GM19238 (cell line): ENCODE data around the gene CEP41.
"Not testable (repeated sequence)": the region's sequence is repeated elsewhere in the genome, so short reads cannot be mapped to it uniquely, and the experiment has no call there.

Experiments used
- DNase-seq: peaks from one replicate; pipeline ENCODE4 v3.0.0; 2011; ENCODE audit warnings: low spot score; ENCODE audit not compliant: insufficient read length

CEP41 gene

GRCh38 chr7:130461272-130461671, 20.5 kb upstream of the CEP41 start:
- no peak for DNase-seq

- DNase-seq, result no peak
Measured at GRCh38 chr7:130458257-130458656, 17.4 kb upstream of the CEP41 start.

- no peak for DNase-seq
Measured at GRCh38 chr7:130454959-130455358, 14.1 kb upstream of the CEP41 start.

GRCh38 chr7:130452951-130453350, 12.1 kb upstream of the CEP41 start:
- DNase-seq, result no peak

- DNase-seq, result not testable (repeated sequence)
Measured at GRCh38 chr7:130451344-130451743, 10.5 kb upstream of the CEP41 start.

GRCh38 chr7:130446259-130446658, 5.4 kb upstream of the CEP41 start:
- DNase-seq, result no peak

- DNase-seq, result no peak
Measured at GRCh38 chr7:130444751-130445407, 4.1 kb upstream of the CEP41 start.

- DNase-seq, result no peak
Measured at GRCh38 chr7:130444234-130444633, 3.4 kb upstream of the CEP41 start.

- DNase-seq, result no peak
Measured at GRCh38 chr7:130442601-130443000, 1.8 kb upstream of the CEP41 start.

GRCh38 chr7:130441408-130441869, 623 bp upstream of the CEP41 start:
- no peak for DNase-seq

GRCh38 chr7:130436253-130436652, 4.6 kb downstream of the CEP41 start:
- no peak for DNase-seq

- DNase-seq, result no peak
Measured at GRCh38 chr7:130435311-130435854, 5.4 kb downstream of the CEP41 start.

- no peak for DNase-seq
Measured at GRCh38 chr7:130433301-130433700, 7.5 kb downstream of the CEP41 start.

GRCh38 chr7:130432886-130433285, 7.9 kb downstream of the CEP41 start:
- DNase-seq, result no peak

GRCh38 chr7:130430841-130431666, 9.8 kb downstream of the CEP41 start:
- no peak for DNase-seq

GRCh38 chr7:130430115-130430514, 10.7 kb downstream of the CEP41 start:
- no peak for DNase-seq

- DNase-seq, result no peak
Measured at GRCh38 chr7:130429019-130429418, 11.8 kb downstream of the CEP41 start.

GRCh38 chr7:130426564-130426963, 14.3 kb downstream of the CEP41 start:
- no peak for DNase-seq

- DNase-seq, result no peak
Measured at GRCh38 chr7:130425796-130426195, 15.0 kb downstream of the CEP41 start.

- DNase-seq, result no peak
Measured at GRCh38 chr7:130423501-130424037, 17.2 kb downstream of the CEP41 start.

GRCh38 chr7:130421684-130422083, 19.1 kb downstream of the CEP41 start:
- no peak for DNase-seq

- DNase-seq, result no peak
Measured at GRCh38 chr7:130420943-130421578, 19.8 kb downstream of the CEP41 start.
